ENCODE data around the gene NT5C3A.

GRCh38 chr7:33012364-33012763 is 50.2 kb downstream of the NT5C3A start:
- no peak for TF ChIP-seq CTCF (IDR thresholded peaks at IDR 0.05)
- TF ChIP-seq POLR2A (IDR thresholded peaks at IDR 0.05) = no peak
- TF ChIP-seq EP300 (IDR thresholded peaks at IDR 0.05) = no peak
